K562 (cell line): ENCODE data around the gene PSAT1. TPM values are rescaled to one million over a fixed set of nuclear protein-coding genes. Genes with fewer than 3 reads are reported as not detected.

Experiments used
- ATAC-seq: fragments of 200-7000 bp; cut with Tn5 transposase; 3 replicates; pipeline ENCODE4 v1.9.1; 2020; ENCODE audit warnings: moderate library complexity
- BruUV-seq: library from RNA; stranded (reverse); fragments of 400-500 nt; replicated peaks from 2 replicates; lab custom pipeline; 2021; lab: Mats Ljungman, UMichigan
- CTCF ChIA-PET: fragments of 300-600 bp; formaldehyde crosslinking; extraction: SDS; loops from one replicate; lab custom pipeline; 2021; ENCODE audit warnings: low intra/inter-chr PET ratio; lab: Yijun Ruan, JAX
- POLR2A ChIA-PET: fragments of 300-600, 350-650 bp; sonication (Branson Sonifier 250); formaldehyde crosslinking; extraction: SDS; loops from one replicate; lab custom pipeline; 2021; ENCODE audit warnings: antibody characterized with exemption, inconsistent platforms; lab: Yijun Ruan, JAX
- DNase-seq, 4 experiments: peaks; one replicate each; pipeline versions ENCODE4 v3.0.0 to v3.0.0-alpha.2; 2011 to 2018; ENCODE audit warnings: low spot score in 3 of 4, mixed read lengths in 3 of 4; ENCODE audit errors: extremely low read depth in 1 of 4
- FAIRE-seq: peaks from 2 replicates; lab custom pipeline; 2011; peaks lifted over from hg19 to GRCh38; lab: Jason Lieb, UNC
- H2AFZ ChIP-seq: 2 replicates; pipeline ENCODE4 v1.6.0; 2011; ENCODE audit warnings: low read depth, low read length, control low read depth, inconsistent platforms
- H3K27ac ChIP-seq: fragments of 200-600 bp; 3 replicates; pipeline ENCODE4 v1.8.0; 2011; ENCODE audit warnings: low read depth, mild to moderate bottlenecking, control low read depth, inconsistent platforms, low read length, moderate library complexity, mixed read lengths; ENCODE audit errors: extremely low read depth
- H3K27me3 ChIP-seq, 2 experiments: fragments of 300-600 bp in 1 of 2; 2 replicates in 1 of 2; 3 replicates in 1 of 2; pipeline versions ENCODE4 v1.6.0 to v1.8.0; 2011; ENCODE audit warnings: inconsistent platforms in 2 of 2, low read length in 2 of 2, mild to moderate bottlenecking in 1 of 2, mixed read lengths in 1 of 2, moderate library complexity in 1 of 2; ENCODE audit not compliant: control insufficient read depth in 2 of 2, insufficient read depth in 2 of 2
- H3K36me3 ChIP-seq: fragments of 300-600 bp; 3 replicates; pipeline ENCODE4 v1.8.0; 2011; ENCODE audit warnings: mild to moderate bottlenecking, low read length, inconsistent platforms; ENCODE audit not compliant: control insufficient read depth, insufficient read depth
- H3K4me1 ChIP-seq, 2 experiments: fragments of 200-600 bp in 1 of 2; replicated peaks in 1 of 2; 2 replicates in 1 of 2; 3 replicates in 1 of 2; pipeline versions ENCODE4 v1.5.1 to v1.8.0; 2011; ENCODE audit warnings: inconsistent platforms in 2 of 2, low read length in 2 of 2, mild to moderate bottlenecking in 1 of 2, mixed read lengths in 1 of 2, moderate library complexity in 1 of 2; ENCODE audit not compliant: control insufficient read depth in 2 of 2, insufficient read depth in 2 of 2
- H3K4me2 ChIP-seq: 2 replicates; pipeline ENCODE4 v1.6.1; 2011; ENCODE audit warnings: low read length, control low read depth, inconsistent platforms, mixed read lengths; ENCODE audit not compliant: insufficient read depth
- H3K4me3 ChIP-seq: fragments of 200-600 bp; sonication (generic), shearing (Covaris generic); 2 replicates; pipeline ENCODE4 v1.5.1; 2016; ENCODE audit warnings: control low read depth, inconsistent platforms
- H3K79me2 ChIP-seq: fragments of 200-600 bp; 3 replicates; pipeline ENCODE4 v1.8.0; 2011; ENCODE audit warnings: low read length, inconsistent platforms; ENCODE audit not compliant: control insufficient read depth, insufficient read depth
- H3K9ac ChIP-seq, 2 experiments: 2 replicates each; pipeline versions ENCODE4 v1.6.0 to v1.6.1; 2011; ENCODE audit warnings: low read depth in 2 of 2, low read length in 2 of 2, control low read depth in 1 of 2, inconsistent platforms in 1 of 2, mild to moderate bottlenecking in 1 of 2, mixed read lengths in 1 of 2; ENCODE audit not compliant: insufficient read depth in 1 of 2
- H3K9me1 ChIP-seq: one replicate; pipeline ENCODE4 v1.6.0; 2011; ENCODE audit warnings: inconsistent platforms, mild to moderate bottlenecking, low read length, moderate library complexity; ENCODE audit not compliant: control insufficient read depth, insufficient read depth
- H3K9me3 ChIP-seq: replicated peaks from 2 replicates; pipeline ENCODE4 v1.5.1; 2011; ENCODE audit warnings: low read depth, low read length, inconsistent platforms; ENCODE audit not compliant: control insufficient read depth, insufficient read depth
- H4K20me1 ChIP-seq: replicated peaks from 2 replicates; pipeline ENCODE4 v1.6.1; 2011; ENCODE audit warnings: low read length, inconsistent platforms, mixed read lengths; ENCODE audit not compliant: control insufficient read depth, insufficient read depth
- CHD2 ChIP-seq: IDR thresholded peaks from 2 replicates; pipeline ENCODE4 v1.6.1; 2011; ENCODE audit warnings: low read depth, low read length
- FOXK1 ChIP-seq: sonication (generic); formaldehyde crosslinking; IDR thresholded peaks from 2 replicates; pipeline ENCODE4 v1.8.0; 2022; ENCODE audit warnings: missing genetic modification reagents, mild to moderate bottlenecking, borderline replicate concordance
- FOXP1 ChIP-seq: sonication (generic); formaldehyde crosslinking; IDR thresholded peaks from 2 replicates; pipeline ENCODE4 v1.8.0; 2022; ENCODE audit warnings: mild to moderate bottlenecking, missing genetic modification reagents
- HMG20B ChIP-seq: fragments of 250-450 bp; sonication (Bioruptor Pico); IDR thresholded peaks from 2 replicates; pipeline ENCODE4 v1.5.0; 2021; ENCODE audit warnings: mild to moderate bottlenecking
- ILF3 ChIP-seq: fragments of 450-650 bp; IDR thresholded peaks from 2 replicates; pipeline ENCODE4 v1.6.1; 2018; ENCODE audit warnings: antibody characterized with exemption, mild to moderate bottlenecking, moderate library complexity, borderline replicate concordance
- POLR3G ChIP-seq: IDR thresholded peaks from 2 replicates; pipeline ENCODE4 v1.6.1; 2011; ENCODE audit not compliant: insufficient read length, insufficient replicate concordance; ENCODE audit errors: extremely low read depth
- PTTG1 ChIP-seq: fragments of 450-650 bp; IDR thresholded peaks from 2 replicates; pipeline ENCODE4 v1.6.1; 2016; ENCODE audit warnings: low read depth, mild to moderate bottlenecking, missing genetic modification characterization, missing compliant biosample characterization
- SLC30A9 ChIP-seq: fragments of 250-450 bp; sonication (Bioruptor Pico); IDR thresholded peaks from 2 replicates; pipeline ENCODE4 v1.8.0; 2022; ENCODE audit warnings: mild to moderate bottlenecking, moderate library complexity
- ZNF561 ChIP-seq: fragments of 450-650 bp; formaldehyde crosslinking; conservative IDR thresholded peaks from 2 replicates; pipeline ENCODE4 v1.4.0; 2020; ENCODE audit warnings: mild to moderate bottlenecking, moderate library complexity
- WGBS: fragments of 100-300 bp; shearing (Covaris generic); methylation state at CpG from one replicate; pipeline ENCODE4 v1.1.6; 2016; ENCODE audit warnings: low coverage, mixed read lengths; ENCODE audit not compliant: insufficient coverage; ENCODE audit errors: missing lambda C conversion rate; 5-methylcytosine and 5-hydroxymethylcytosine counted together
- in situ Hi-C: fragments of 300-500 bp; cut with MboI; formaldehyde crosslinking; loops from 4 replicates; pipeline ENCODE4 v1.15.0; 2018; ENCODE audit warnings: inconsistent platforms, mixed read lengths
- intact Hi-C: fragments of 100-400 bp; cut with micrococcal nuclease; formaldehyde crosslinking; loops from 2 replicates; pipeline ENCODE4 v1.14.2; 2022
- polyA plus RNA-seq, 8 experiments: library from polyadenylated mRNA; depleted of rRNA in 4 of 8; stranded (reverse) in 5 of 8; unstranded in 3 of 8; fragments of >200 nt; fragmentation: Nextera tagmentation in 2 of 8; fragmentation: Illumina TruSeq in 1 of 8; extraction: Ambion mirVana in 2 of 8; extraction: Trizol in 1 of 8; gene quantifications; 2 replicates each; pipeline versions ENCODE4 v1.2.1 to v1.2.3, GENCODE V29; 2011 to 2014; ENCODE audit warnings: inconsistent platforms in 1 of 8, missing spikeins in 1 of 8
- total RNA-seq, 7 experiments: library from RNA; depleted of rRNA in 6 of 7; stranded (reverse); fragments of >200 nt in 6 of 7; fragmentation: Illumina TruSeq in 2 of 7; extraction: Trizol in 2 of 7; gene quantifications; 2 replicates each; pipeline versions ENCODE4 v1.2.1 to v1.2.3, GENCODE V29; 2011 to 2021; ENCODE audit warnings: low replicate concordance in 1 of 7
- TF ChIP-seq, protein P1 (sequence below): sonication (generic); formaldehyde crosslinking; IDR thresholded peaks from 2 replicates; pipeline ENCODE4 v1.9.0; 2022; ENCODE audit warnings: mild to moderate bottlenecking, missing genetic modification reagents
- TF ChIP-seq, protein P2 (sequence below): fragments of 250-450 bp; sonication (Bioruptor Pico); IDR thresholded peaks from 2 replicates; pipeline ENCODE4 v1.4.0; 2020; ENCODE audit warnings: borderline replicate concordance
- TF ChIP-seq, protein P3 (sequence below): fragments of 250-450 bp; sonication (Bioruptor Pico); IDR thresholded peaks from 2 replicates; pipeline ENCODE4 v1.5.0; 2020; ENCODE audit warnings: mild to moderate bottlenecking, borderline replicate concordance
- TF ChIP-seq, protein P4 (sequence below): fragments of 450-650 bp; IDR thresholded peaks from 2 replicates; pipeline ENCODE4 v1.7.1; 2018; ENCODE audit warnings: mild to moderate bottlenecking, low read depth; ENCODE audit not compliant: partially characterized antibody

Gene PSAT1
- total and polyA plus RNA-seq, 9 of the 15 experiments (the other 6 are each of a cell fraction or from before 2014, with no cell fraction given) = 29.7 to 151 (median 98.3) TPM

DNA sequence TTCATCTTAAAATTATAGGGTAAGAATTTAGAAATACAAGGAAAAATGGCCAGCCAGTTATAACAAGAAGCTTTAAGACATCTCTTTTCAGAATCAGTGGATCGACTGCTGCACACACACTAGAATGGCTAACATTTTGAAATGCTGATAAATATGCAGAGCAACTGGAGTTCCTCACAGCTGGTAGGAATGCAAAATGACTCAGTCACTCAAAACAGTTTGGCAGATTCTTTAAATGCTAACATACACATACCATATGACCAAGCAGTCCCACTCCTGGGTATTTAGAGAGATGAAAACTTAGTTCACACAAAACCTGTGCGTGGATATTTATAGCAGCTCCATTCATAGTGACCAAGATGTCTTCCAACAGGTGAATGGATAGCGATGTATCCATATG is 23.2 kb upstream of the PSAT1 start:
- FAIRE-seq (no peak), DNase-seq (no peak)
- intact Hi-C loops = no loop called here
- H3K9me3 ChIP-seq = no peaks in the 10 kb centered on the region
- POLR2A ChIA-PET = no interaction called here
- no peaks in the 10 kb centered on the region for H3K9me1 ChIP-seq
- H3K4me2 ChIP-seq = no peak overlapping the region
- CTCF ChIA-PET = no interaction called here
- H4K20me1 ChIP-seq = no peaks in the 10 kb centered on the region
- H2AFZ ChIP-seq = no peak overlapping the region
- no peaks in the 10 kb centered on the region for H3K4me1 ChIP-seq
- H3K4me3 ChIP-seq = no peak overlapping the region
- H3K9ac ChIP-seq = no peak overlapping the region
- no peaks in the 10 kb centered on the region for H3K27me3 ChIP-seq
- TF ChIP-seq, protein P1, sequence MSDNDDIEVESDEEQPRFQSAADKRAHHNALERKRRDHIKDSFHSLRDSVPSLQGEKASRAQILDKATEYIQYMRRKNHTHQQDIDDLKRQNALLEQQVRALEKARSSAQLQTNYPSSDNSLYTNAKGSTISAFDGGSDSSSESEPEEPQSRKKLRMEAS (CRISPR knock-in tag) = no peak
- TF ChIP-seq, protein P2, sequence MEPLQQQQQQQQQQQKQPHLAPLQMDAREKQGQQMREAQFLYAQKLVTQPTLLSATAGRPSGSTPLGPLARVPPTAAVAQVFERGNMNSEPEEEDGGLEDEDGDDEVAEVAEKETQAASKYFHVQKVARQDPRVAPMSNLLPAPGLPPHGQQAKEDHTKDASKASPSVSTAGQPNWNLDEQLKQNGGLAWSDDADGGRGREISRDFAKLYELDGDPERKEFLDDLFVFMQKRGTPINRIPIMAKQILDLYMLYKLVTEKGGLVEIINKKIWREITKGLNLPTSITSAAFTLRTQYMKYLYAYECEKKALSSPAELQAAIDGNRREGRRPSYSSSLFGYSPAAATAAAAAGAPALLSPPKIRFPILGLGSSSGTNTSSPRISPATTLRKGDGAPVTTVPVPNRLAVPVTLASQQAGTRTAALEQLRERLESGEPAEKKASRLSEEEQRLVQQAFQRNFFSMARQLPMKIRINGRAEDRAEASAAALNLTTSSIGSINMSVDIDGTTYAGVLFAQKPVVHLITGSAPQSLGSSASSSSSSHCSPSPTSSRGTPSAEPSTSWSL (CRISPR knock-in tag) = no peak
- no peak for TF ChIP-seq ZNF561 (CRISPR knock-in tag)
- TF ChIP-seq HMG20B (CRISPR knock-in tag) = no peak
- no peak for TF ChIP-seq POLR3G
- TF ChIP-seq, protein P3, sequence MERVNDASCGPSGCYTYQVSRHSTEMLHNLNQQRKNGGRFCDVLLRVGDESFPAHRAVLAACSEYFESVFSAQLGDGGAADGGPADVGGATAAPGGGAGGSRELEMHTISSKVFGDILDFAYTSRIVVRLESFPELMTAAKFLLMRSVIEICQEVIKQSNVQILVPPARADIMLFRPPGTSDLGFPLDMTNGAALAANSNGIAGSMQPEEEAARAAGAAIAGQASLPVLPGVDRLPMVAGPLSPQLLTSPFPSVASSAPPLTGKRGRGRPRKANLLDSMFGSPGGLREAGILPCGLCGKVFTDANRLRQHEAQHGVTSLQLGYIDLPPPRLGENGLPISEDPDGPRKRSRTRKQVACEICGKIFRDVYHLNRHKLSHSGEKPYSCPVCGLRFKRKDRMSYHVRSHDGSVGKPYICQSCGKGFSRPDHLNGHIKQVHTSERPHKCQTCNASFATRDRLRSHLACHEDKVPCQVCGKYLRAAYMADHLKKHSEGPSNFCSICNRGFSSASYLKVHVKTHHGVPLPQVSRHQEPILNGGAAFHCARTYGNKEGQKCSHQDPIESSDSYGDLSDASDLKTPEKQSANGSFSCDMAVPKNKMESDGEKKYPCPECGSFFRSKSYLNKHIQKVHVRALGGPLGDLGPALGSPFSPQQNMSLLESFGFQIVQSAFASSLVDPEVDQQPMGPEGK = no peak
- no peak for TF ChIP-seq ILF3
- no peak for TF ChIP-seq FOXP1 (CRISPR knock-in tag)
- TF ChIP-seq, protein P4, sequence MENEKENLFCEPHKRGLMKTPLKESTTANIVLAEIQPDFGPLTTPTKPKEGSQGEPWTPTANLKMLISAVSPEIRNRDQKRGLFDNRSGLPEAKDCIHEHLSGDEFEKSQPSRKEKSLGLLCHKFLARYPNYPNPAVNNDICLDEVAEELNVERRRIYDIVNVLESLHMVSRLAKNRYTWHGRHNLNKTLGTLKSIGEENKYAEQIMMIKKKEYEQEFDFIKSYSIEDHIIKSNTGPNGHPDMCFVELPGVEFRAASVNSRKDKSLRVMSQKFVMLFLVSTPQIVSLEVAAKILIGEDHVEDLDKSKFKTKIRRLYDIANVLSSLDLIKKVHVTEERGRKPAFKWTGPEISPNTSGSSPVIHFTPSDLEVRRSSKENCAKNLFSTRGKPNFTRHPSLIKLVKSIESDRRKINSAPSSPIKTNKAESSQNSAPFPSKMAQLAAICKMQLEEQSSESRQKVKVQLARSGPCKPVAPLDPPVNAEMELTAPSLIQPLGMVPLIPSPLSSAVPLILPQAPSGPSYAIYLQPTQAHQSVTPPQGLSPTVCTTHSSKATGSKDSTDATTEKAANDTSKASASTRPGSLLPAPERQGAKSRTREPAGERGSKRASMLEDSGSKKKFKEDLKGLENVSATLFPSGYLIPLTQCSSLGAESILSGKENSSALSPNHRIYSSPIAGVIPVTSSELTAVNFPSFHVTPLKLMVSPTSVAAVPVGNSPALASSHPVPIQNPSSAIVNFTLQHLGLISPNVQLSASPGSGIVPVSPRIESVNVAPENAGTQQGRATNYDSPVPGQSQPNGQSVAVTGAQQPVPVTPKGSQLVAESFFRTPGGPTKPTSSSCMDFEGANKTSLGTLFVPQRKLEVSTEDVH = no peak
- no peak for TF ChIP-seq CHD2
- no peak for TF ChIP-seq SLC30A9 (CRISPR knock-in tag)
- no peak for TF ChIP-seq FOXK1 (CRISPR knock-in tag)
- TF ChIP-seq PTTG1 (tag) = no peak
- TF ChIP-seq, all 486 proteins: peak for 0
- peaks cover 21% of the 10 kb centered on the region; the same call in 2 of the 3 replicates for H3K36me3 ChIP-seq
- no peak for ATAC-seq
- no peak overlapping the region for H3K27ac ChIP-seq
- in situ Hi-C loops = no loop called here
- 97% methylated on average over 3 of the region's 3 CpGs for WGBS
- H3K79me2 ChIP-seq = no peaks in the 10 kb centered on the region
- BruUV-seq = no TSS peak
